ENCODE results near the gene LHFPL4. TPM values are rescaled to one million over a fixed set of nuclear protein-coding genes. Genes with fewer than 3 reads are reported as not detected.

The LHFPL4 gene
- total and polyA plus RNA-seq, 7 experiments from 2014 or later, result 0.08 to 0.13 TPM; not detected in 5

GRCh38 chr3:9450126-9450525 is 103.5 kb downstream of the LHFPL4 start:
- Mint-ChIP-seq H3K27me3 (no peaks in the 10 kb centered on the region), H3K4me3 (no peak overlapping the region), H3K4me1 (peaks cover 11 to 34% (median 18%) of the 10 kb centered on the region in 7 donors), H3K27ac (peak overlapping the region in 2 of 9 donors; percentile 2 to 75), H3K9me3 (no peaks in the 10 kb centered on the region), H3K36me3 (peaks cover 13 to 51% (median 27%) of the 10 kb centered on the region in 5 donors)
- intact Hi-C loops (cut with micrococcal nuclease), result no loop called here
- Histone ChIP-seq H3K27me3 (ENCODE audit: control insufficient read depth in 2 of 2, insufficient read depth in 2 of 2, low read length in 2 of 2) (no peaks in the 10 kb centered on the region), H3K4me1 (ENCODE audit: control insufficient read depth in 2 of 2, insufficient read depth in 2 of 2, low read length in 2 of 2) (peaks cover 0 to 3% of the 10 kb centered on the region in 2 donors), H3K36me3 (ENCODE audit: control insufficient read depth in 2 of 3, insufficient read depth in 3 of 3, low read length in 3 of 3) (peaks cover 25 to 75% (median 51%) of the 10 kb centered on the region in 3 experiments), H3K4me3 (ENCODE audit: low read length) (no peak overlapping the region), H3K9me3 (ENCODE audit: control insufficient read depth in 2 of 3, low read length in 3 of 3) (no peaks in the 10 kb centered on the region), H3K27ac (ENCODE audit: low read depth, low read length) (no peak overlapping the region)
- ATAC-seq (no peak), DNase-seq (no peak)
- CTCF ChIA-PET, result interaction anchor here (0.5 to 0.6 kb wide), 2 partner anchors 180 to 476 kb away, joined by 3 to 4 read pairs; no protein-coding TSS in a partner anchor
- POLR2A ChIA-PET, result no interaction called here

- Histone ChIP-seq H3K36me3 (ENCODE audit: control insufficient read depth in 2 of 3, insufficient read depth in 3 of 3, low read length in 3 of 3) (peaks cover 29 to 80% (median 39%) of the 10 kb centered on the region in 3 experiments), H3K27ac (ENCODE audit: low read depth, low read length) (no peak overlapping the region), H3K27me3 (ENCODE audit: control insufficient read depth in 2 of 2, insufficient read depth in 2 of 2, low read length in 2 of 2) (no peaks in the 10 kb centered on the region), H3K9me3 (ENCODE audit: control insufficient read depth in 2 of 3, low read length in 3 of 3) (no peaks in the 10 kb centered on the region), H3K4me1 (ENCODE audit: control insufficient read depth in 2 of 2, insufficient read depth in 2 of 2, low read length in 2 of 2) (peaks cover 0 to 3% of the 10 kb centered on the region in 2 donors), H3K4me3 (ENCODE audit: low read length) (no peak overlapping the region)
- peaks cover 11 to 34% (median 18%) of the 10 kb centered on the region in 7 donors for H3K4me1 Mint-ChIP-seq
- intact Hi-C loops (cut with micrococcal nuclease), result no loop called here
- ChIA-PET CTCF (no interaction called here), POLR2A (no interaction called here)
- no peak for DNase-seq
- peak overlapping the region in 5 of 9 donors; percentile 6 to 75 (median 36) for H3K27ac Mint-ChIP-seq
- ATAC-seq, result no peak
- H3K27me3 Mint-ChIP-seq, result no peaks in the 10 kb centered on the region
- H3K36me3 Mint-ChIP-seq, result peaks cover 22 to 54% (median 32%) of the 10 kb centered on the region in 5 donors
- no peaks in the 10 kb centered on the region for H3K9me3 Mint-ChIP-seq
- H3K4me3 Mint-ChIP-seq, result no peak overlapping the region
Measured at GRCh38 chr3:9448643-9449042, 105.0 kb downstream of the LHFPL4 start.

Other genes with a start within 250 kb of the LHFPL4 start
- 10 to 100 TPM; 39.4 to 54.8 (median 42.4) TPM for gene THUMPD3, start 190.8 kb downstream of the LHFPL4 start, total RNA-seq
- 10 to 100 TPM; 24.1 to 25.9 TPM for gene THUMPD3, start 190.8 kb downstream of the LHFPL4 start, polyA plus RNA-seq
- 100 to 1,000 TPM; 120 to 157 (median 153) TPM for gene SETD5, start 156.2 kb downstream of the LHFPL4 start, total RNA-seq
- gene SETD5, start 156.2 kb downstream of the LHFPL4 start, polyA plus RNA-seq, result 10 to 100 TPM; 28.7 to 49.4 TPM
- 10 to 100 TPM; 51.0 to 92.3 (median 74.5) TPM for gene MTMR14, start 95.7 kb upstream of the LHFPL4 start, total RNA-seq
- gene MTMR14, start 95.7 kb upstream of the LHFPL4 start, polyA plus RNA-seq, result 10 to 100 TPM; 53.2 to 67.9 TPM
- 1 to 10 TPM in 1 of 5 experiments, under 1 TPM in 2, not detected in 2; 0.16 to 1.2 (median 0.35) TPM for gene CPNE9, start 150.0 kb upstream of the LHFPL4 start, total RNA-seq
- gene CPNE9, start 150.0 kb upstream of the LHFPL4 start, polyA plus RNA-seq, result under 1 TPM in 1 of 2 donors, not detected in 1; 0.67 TPM
- 10 to 100 TPM; 32.0 to 42.4 (median 39.5) TPM for gene BRPF1, start 177.9 kb upstream of the LHFPL4 start, total RNA-seq
- 10 to 100 TPM in 1 of 2 donors, 1 to 10 TPM in 1; 9.2 to 24.6 TPM for gene BRPF1, start 177.9 kb upstream of the LHFPL4 start, polyA plus RNA-seq
- gene OGG1, start 196.1 kb upstream of the LHFPL4 start, total RNA-seq, result 10 to 100 TPM; 18.8 to 42.9 (median 31.6) TPM
- gene OGG1, start 196.1 kb upstream of the LHFPL4 start, polyA plus RNA-seq, result 10 to 100 TPM; 18.4 to 26.8 TPM
- gene CAMK1, start 216.1 kb upstream of the LHFPL4 start, total RNA-seq, result 10 to 100 TPM in 2 of 5 experiments, 1 to 10 TPM in 3; 2.1 to 36.3 (median 2.5) TPM
- 1 to 10 TPM in 1 of 2 donors, under 1 TPM in 1; 0.85 to 2.1 TPM for gene CAMK1, start 216.1 kb upstream of the LHFPL4 start, polyA plus RNA-seq
- 10 to 100 TPM; 31.6 to 67.4 (median 36.8) TPM for gene TADA3, start 238.7 kb upstream of the LHFPL4 start, total RNA-seq
- 10 to 100 TPM; 44.3 to 69.5 TPM for gene TADA3, start 238.7 kb upstream of the LHFPL4 start, polyA plus RNA-seq
- gene ARPC4, start 239.3 kb upstream of the LHFPL4 start, total RNA-seq, result 100 to 1,000 TPM; 128 to 273 (median 129) TPM
- 100 to 1,000 TPM; 205 to 212 TPM for gene ARPC4, start 239.3 kb upstream of the LHFPL4 start, polyA plus RNA-seq